Embryonic facial prominence (tissue), 1 donor: Measurements from ENCODE around the gene TRAM2.

Experiments used
- DNase-seq: peaks from one replicate; pipeline ENCODE4 v3.0.0-alpha.2; 2016; ENCODE audit errors: extremely low spot score

TRAM2 gene

DNA sequence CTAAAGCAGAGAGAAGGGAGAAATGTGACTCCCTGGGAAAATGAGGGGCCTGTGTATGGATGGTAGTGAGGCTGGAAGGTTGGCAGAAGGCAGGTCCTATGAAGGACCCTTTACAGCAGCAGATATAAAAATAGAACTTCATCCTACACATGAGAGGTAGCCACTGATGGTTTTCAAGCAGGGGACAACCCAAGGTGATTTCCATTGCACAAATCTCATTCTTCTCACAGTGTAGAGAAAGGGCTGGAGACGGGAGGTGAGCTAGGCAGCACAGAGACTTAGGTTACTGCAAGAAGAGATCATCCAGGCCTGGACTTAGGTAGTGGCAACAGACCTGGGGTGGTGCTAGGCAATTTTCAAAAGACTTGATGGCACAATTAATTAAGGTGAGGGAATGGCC, 30.7 kb downstream of the TRAM2 start:
- DNase-seq = no peak

DNA sequence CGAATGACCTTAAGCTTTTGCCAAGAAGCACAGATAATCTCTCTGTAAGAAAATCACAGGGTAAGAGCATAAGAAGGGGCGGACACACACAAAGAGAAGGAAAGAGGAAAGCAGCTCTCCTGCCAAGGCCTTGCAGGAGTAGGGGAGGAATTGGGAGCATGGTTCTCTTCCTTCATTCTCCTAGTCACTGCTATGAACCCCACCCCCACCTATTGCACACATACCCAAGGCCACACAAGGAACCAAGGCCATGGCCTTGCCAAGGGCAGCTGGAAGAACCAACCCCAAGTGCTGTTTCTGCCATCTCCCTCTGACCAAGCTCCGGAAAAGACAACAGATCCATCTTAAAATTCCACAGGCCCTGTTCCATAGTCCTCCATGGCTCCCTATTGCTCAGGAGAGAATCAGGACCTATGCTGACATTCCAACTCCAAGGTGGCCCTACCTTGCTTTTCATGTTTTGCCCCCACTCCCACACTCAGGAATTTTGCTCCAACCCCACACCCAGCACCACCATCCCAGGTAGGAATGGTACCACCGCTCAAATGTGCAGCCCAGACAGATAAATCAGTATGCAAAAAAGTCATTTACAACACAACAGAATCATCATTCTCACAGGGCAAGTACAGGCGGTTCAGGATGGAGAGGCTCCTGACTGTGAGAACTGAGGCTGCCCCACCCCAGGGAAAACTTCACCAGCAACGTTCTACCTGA, 31.3 kb downstream of the TRAM2 start:
- no peak for DNase-seq

DNA sequence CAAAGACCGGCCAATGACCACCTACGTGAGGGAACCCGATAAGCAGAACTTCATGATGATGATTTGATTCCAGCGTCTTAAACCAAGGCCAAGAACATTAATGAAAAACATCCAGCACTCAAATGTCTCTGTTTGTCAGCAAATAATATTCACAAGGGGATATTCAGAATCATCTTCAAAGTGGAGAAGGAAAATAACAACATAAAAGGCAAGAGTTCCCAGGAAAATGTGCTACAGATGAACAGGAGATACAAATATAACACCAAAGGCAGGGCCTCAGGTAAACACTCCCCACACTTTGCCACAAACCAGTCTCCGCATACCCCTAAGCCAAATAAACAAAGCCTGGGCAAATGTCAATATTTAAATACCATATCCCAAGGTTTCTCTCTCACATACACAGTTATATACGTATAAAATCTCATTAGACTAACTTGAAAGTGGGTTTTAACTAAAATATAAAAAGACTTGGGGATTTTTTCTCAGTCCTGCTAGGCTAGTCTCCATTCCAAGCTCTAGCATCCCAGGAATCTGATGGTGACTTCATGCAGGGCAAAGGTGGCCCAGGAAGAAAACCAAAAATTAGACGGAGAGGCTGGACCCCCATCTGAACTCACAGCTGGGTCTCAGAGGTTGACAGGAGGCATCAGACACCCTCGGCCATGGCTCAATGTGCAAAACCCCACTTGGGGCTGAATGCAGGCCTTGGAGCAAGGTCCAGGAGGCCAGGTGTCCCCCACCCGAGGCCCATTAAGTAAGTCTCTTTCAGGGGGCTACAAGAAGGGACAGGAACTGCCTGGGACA, 32.1 kb downstream of the TRAM2 start:
- DNase-seq = no peak

DNA sequence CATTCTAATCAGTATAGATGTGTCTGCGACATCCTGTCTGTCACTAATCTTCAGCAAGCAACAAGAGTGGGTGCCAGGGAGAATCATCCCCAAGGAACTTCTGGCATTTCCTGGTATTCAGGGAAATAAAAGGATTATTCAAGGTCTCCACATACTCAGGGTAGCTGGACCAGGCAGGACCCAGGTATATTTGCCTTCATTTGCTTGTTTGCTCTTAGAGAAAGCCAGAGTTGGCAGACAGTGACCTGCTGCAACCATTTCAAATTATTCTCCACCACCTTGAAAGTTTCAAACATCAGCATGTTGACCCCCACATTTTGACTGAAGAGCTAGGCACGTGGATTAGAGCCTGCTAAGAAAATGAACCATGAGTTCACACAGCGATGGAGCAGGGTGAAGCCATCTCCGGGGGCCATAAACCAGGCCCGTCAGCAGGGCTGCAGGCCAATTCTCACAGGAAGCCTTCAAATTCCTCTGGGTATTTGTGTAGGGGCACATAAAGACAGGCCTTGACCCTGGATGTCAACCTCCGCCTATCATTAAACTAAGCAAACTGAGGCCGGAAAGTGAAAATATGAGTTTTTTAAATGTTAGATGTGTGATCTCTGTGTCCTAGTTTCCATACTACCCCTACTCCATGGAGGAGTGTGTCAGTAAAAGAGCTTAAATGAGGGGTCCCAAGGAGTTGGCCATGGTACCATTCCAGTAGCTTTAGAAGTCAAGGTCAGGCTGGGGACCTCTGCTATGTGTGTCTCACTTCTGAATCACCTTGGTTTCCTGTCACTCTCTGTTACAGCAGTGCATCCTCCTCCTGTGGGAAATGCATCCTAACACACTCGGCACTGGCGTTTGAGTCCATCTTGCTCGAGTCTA, 32.9 kb downstream of the TRAM2 start:
- no peak for DNase-seq

DNA sequence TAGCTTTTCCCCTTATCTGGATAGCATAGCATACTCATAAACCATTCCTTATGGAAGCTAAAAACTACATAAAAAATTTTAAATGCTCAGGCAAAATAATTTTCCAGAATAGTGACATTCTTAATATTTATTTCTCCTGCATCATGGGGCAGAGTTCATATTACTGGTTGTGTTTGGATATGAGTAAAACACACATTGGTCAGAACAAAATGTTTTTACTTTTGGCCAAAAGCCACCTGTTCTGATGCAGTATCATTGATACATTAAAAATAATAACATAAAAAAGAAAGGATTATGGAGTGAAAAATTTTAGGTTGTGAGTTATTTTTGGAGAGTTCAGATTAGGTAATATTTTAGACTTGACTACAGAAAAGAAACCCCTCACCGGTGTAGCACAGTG, 33.6 kb downstream of the TRAM2 start:
- DNase-seq = no peak

DNA sequence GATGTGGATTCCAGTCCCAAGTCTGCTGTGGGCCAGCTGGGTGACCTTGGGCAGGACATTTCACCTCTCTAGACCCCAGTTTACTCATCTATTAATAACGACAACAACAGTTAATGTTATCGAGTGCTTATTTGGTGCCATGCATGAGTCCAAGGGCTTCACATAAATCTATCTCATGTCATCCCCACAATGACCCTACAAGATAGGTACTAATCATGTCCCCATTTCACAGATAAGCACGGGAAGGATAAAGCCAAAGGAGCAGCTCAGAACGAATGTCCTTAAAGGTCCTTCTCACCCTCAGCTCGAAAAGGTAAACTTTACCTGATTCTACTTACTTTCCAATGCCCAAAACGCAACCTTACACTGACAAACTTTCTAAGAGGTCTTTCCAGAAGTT, 35.7 kb downstream of the TRAM2 start:
- no peak for DNase-seq

DNA sequence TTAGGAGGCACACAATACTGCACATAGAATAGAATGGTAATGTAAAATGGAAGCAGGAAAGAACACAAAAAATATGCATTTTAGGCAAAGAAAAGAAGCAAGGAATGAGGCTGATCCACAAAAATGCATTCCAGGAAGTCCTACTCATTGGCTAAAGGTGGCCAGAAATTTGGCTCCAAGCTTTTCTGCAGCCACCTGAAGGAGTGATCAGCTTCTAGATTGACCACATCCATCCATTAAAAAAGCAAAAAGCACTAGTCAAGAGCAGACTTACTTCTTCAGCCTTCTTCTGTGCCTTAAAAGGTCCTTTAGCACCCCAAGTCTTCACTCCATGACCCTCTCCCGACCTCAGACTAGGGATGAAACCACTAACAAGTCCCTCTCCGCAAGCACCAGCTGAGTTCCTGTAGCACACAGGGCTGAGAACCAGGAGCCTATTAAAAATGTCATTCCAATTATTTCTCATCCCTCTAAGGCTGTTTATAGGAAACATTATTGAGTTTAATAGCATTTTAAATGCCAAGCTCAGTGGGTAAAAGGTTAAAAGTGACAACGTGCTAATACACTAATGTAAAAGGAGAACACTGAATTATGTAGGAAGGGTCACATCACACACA, 36.5 kb downstream of the TRAM2 start:
- no peak for DNase-seq

DNA sequence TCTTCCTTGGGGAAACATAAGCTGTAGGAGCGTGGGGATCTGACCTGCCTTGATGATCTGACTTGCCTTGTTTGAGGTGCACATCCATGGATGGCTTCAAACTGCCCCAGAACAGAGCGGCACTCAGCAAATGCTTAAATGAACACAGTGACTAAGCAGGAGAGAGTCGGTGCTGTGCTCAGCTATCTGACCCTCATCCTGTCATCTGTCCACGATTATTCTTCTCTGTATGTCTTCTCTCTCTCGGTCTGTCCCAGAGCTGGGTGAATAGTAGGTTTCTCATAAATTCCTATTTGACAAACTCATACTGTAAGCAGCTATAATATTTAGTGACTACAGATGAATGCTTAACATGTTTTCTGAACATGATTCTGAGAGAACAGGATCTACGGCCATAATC, 37.3 kb downstream of the TRAM2 start:
- no peak for DNase-seq

DNA sequence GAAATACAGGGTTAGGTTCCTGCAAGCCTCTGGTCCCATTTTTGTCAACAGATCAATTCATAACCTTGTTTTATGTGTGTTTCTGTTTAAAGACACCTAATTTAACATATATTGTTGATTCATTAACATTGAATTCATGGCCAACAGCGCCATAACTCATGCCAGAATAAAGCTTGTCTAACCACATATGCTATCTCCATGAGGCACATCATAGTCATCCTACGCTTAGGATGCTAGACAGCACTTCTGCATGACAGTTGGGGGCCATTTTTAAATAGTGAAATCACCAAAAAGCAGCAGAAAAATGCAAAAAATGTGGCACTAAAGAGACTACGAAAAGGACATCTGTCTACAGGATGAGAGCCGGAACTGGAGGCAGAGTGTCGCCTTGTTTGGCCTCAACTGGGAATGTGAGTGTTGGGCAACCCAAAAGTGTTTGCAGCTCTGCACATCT, 37.9 kb downstream of the TRAM2 start:
- DNase-seq = no peak

DNA sequence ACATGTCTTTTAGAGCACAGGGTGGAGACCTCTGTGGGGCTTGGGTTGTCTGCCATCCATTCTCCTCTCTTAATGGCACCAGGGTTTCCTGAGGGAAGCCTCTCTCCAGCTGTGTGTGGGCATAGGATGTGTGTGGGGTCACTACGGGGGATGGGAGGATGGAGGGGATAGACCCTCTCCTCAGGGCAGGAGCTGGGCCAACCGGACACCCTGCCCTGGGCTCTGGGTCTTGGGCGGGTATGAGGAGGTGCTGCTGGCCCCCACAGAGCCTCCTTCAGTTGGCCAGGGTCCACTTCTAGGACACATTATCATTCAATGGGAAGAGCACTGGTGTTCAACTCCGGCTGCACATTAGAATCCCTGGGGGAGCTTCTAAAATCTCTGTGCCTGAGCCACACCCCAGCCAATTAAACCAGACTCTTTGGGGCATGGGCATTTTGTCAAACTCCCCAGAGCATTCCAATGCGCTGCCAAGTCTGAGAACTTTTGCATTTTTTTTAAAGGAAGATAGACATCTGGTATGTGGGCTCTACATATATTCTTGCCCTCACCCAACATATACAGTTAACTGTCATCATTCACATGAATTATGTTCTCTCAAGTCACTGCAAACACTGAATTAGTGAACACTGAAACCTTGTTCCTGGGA, 38.5 kb downstream of the TRAM2 start:
- DNase-seq = no peak

DNA sequence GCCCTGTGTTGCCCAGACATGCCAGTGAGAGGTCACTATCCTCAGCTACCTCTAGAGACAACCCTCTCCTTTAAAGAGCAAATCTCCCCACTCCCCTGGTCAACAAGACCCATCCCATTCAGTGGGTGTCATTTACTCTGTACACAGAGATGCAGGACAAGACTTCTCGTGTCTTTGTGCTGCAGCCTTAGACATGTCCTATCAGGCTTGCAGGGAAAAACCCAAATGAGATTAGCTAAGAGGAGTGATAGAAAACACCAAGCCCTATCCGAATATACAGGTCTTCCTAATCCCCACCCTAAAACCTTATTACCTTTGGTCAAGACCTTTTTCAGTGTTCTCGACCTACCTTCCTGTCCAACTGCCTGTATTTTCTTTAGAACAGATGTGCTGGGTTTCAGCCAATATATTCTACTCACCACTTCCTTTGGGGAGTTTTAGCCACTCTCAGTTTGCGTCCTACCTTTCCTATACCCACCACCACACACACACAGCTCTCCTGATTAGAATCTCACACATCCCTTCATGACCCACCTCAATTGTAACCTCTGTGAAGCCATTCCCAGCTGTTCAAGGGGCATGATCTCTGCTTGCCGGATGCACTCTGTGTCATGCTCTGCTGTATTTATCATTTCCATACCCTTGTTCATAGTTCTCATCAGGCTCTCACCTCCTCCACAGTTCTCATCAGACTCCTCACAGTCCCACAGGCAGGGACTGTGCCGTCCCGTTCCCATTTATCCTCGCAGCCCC, 39.7 kb downstream of the TRAM2 start:
- no peak for DNase-seq

DNA sequence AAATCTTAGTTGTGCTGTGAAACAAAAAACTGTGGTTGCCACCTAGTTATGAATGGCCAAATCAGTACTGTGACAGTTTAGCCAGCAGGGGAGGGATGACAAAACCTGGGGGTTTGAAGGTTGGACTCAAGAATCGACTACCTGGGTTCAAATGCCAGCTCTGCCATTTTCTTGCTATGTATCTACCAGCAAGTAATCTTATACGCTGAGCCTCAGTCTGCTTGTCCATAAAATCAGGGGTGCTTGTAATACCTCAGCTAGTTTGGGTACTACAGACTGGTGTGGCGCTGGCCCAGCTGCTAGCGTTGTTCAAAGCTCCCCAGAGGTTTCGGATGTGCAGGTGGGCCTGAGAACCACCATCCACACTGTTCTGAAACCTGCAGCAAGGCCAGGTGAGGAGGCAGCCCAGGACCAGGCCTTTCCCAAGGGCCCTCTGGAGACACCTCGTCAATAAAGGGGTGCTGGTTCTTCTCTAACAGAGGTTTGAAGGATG, 40.4 kb downstream of the TRAM2 start:
- DNase-seq = no peak

DNA sequence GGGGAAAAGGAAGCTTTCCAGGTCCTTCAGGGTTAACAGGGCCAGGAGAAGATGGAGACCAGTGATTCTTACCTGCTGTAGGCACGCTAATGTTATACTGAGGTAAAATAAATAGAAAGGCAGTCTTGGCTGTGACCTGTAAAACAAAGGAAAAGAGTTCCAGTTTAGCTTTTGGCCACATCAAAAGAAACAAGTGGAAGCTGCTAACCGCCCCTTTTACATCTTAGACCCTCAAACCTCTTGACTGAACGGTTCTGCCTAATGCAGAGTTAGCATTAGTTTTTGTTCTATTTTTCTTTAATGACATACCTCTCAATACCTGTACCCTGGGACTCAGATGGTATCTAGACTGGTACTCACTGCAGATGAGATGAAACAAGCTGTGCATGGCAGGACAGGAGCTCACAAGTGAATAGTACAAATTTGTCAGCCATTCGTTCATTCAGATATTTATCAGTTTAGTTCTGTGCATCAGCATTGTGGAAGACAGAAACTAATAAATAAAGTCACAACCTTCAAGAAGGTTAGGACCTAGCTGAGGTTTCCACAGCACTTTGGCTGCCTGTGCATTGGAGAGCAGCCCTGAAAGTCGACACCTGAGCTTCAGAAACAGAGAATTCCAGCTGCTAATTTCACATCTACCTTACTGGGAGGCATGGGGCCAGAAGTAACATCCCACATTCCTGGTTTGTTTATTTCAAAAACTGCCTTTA, 41.0 kb downstream of the TRAM2 start:
- DNase-seq = no peak

DNA sequence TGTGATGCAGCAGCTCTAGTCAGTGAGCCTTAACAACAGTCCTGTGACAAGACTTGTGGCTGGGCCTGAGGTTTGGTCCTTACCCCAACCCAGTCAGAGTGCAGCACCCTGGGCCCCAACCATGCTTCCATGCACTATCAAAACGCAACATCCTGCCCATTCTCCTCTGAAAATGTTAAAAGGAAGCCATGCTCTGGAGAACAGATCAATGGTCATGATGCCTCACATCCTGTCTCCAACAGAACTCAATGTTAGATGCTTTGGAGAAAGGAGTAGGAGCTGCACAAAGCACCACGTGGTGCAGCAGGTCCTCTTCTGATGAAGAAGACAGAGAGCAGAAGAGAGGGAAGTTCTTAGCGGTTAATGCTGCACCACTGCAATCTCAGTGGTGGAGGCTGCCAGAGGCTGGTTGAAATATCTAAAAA, 41.9 kb downstream of the TRAM2 start:
- no peak for DNase-seq

DNA sequence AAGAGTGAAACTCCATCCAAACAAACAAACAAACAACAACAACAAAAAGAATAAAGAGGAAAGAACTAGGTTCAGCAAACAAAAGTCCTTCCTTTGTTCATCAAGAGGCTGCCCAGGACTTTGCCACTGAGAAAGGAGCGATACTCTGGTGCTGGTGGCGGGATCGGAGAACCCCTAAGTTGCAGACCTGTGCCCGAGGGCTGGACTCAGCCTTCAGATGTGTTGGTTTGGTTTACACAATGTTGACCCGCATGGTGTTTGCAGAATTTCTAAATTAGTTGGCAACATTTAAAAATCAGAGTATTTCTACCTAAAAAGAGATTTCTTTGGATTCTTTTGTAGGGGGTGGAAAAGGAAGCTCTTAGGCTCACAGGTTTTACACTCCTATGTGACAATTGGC, 42.5 kb downstream of the TRAM2 start:
- DNase-seq = no peak

DNA sequence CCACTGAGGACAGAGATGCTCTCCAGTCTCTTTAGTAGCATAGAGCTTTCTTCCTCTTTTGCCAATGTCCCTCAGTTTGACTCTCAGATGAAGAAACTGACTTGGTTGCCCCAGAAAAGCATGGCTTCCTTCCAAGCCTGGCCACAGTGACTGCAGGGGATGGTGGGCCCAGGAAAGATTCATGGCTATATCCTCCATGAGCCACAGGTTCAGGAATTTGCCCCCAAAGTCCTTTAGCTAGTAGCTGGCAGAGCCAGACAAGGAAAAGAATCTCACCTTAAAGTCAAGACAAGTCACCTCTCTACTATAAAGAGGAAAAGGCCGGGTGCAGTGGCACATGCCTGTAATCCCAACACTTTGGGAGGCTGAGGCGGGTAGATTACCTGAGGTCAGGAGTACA, 43.4 kb downstream of the TRAM2 start:
- DNase-seq = no peak

DNA sequence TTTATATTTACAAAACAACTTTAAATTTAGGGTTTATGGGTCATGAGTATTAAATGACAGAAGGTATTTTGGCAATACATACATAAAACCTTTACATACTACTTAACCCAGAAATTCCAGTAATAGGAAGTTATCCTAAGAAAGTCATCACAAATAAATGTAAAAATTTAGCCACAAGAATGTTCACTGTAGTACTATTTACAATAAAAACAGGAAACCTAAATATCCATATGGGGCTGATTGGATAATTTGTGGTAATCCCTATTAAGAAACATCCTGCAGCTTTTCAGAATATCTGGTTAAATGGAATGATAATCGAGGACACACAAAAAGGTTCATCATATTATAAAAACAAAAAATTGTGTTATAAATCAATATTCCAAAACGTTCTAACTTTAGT, 44.4 kb downstream of the TRAM2 start:
- no peak for DNase-seq

DNA sequence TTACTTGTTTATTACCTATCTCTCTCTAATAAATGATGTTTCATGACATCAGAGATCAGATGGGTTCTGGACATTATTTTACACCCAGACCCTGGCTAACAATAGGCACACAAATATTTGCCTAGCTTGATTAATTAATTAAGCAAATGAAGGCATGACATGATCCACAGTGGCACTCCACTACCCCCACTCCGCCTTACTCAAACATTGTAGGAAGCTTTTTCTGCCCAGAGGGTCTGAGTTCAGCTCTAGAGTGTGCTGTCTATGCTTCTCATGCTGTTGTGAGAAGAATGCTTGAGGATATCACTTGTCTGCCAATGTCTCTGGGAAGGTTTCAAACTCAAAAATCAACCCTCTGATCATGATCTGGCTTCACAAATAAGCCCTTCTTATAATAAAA, 45.0 kb downstream of the TRAM2 start:
- no peak for DNase-seq

DNA sequence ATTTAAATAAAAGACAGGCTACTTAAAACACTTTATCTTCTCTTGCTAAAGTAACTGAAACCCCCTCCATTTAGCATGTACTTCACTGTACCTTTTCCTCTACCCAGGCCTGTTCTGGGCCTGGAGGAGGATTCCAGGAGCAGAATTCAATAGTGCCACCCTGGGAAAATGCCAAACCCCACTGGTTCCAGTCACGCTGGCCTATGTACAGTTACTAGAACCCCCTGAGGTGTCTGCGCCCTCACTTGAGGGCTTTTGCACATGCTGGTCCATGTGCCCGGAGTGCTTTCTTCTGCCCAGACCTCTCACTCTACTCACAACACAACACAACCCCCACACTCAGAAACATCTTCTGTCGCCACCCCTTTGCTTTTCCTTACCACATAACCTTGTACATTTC, 45.5 kb downstream of the TRAM2 start:
- no peak for DNase-seq

DNA sequence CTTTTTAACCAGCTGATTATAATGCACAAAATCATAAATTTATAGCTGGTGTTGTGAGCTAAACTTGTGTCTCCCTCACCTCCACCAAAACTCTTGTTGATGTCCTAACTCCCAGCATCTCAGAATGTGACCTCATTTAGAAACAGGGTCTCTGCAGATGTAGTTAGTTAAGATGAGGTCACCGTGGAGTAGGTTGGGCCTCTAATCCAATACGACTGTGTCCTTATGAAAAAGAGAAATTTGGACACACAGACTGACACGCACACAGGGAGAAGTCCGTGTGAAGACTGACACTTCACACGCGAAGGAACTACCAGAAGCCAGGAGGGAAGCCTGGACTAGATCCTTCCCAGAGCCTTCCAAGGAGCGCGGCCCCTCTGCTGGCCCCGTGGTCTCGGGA, 46.5 kb downstream of the TRAM2 start:
- no peak for DNase-seq
